Esophagus squamous epithelium (tissue), 4 donors: ENCODE data around the gene C2orf80.

Source experiments
- CTCF ChIP-seq, 6 experiments: fragments of 450-650 bp in 4 of 6; fragments of 200-600 bp in 2 of 6; sonication (generic) in 2 of 6; IDR thresholded peaks; one replicate each; pipeline ENCODE4 v1.5.1; 2016 to 2019; ENCODE audit warnings: antibody characterized with exemption in 6 of 6, mild to moderate bottlenecking in 4 of 6, moderate library complexity in 4 of 6
- POLR2A ChIP-seq, 4 donors: fragments of 450-650 bp; IDR thresholded peaks; one replicate each; pipeline ENCODE4 v1.6.1; 2017; ENCODE audit warnings: antibody characterized with exemption in 4 of 4, mild to moderate bottlenecking in 4 of 4, moderate library complexity in 3 of 4

- no peak for TF ChIP-seq POLR2A (IDR thresholded peaks at IDR 0.05)
- TF ChIP-seq CTCF (IDR thresholded peaks at IDR 0.05) = no peak
Observed at GRCh38 chr2:208129744-208130711, 59.8 kb downstream of the C2orf80 start, which contains the start of gene CRYGC.
